HFF-Myc (cell line): ENCODE results near the gene C19orf81.

ENCODE experiments used
- DNase-seq: peaks from one replicate; pipeline ENCODE4 v3.0.0-alpha.2; 2011; ENCODE audit warnings: low read depth; ENCODE audit errors: extremely low read depth
- H3K4me3 ChIP-seq: replicated peaks from 2 replicates; pipeline ENCODE4 v1.5.1; 2011; ENCODE audit warnings: low read depth, mild to moderate bottlenecking, control low read depth, low read length
- TF ChIP-seq, protein P1 (sequence below): IDR thresholded peaks from 2 replicates; pipeline ENCODE4 v1.5.1; 2012; ENCODE audit warnings: mild to moderate bottlenecking, low read depth, low read length, control low read depth; ENCODE audit errors: missing control alignments

Gene C19orf81

GRCh38 chr19:50644315-50644915, 4.8 kb upstream of the C19orf81 start:
- DNase-seq, result no peak
- no peak overlapping the region for H3K4me3 ChIP-seq
- TF ChIP-seq, protein P1, sequence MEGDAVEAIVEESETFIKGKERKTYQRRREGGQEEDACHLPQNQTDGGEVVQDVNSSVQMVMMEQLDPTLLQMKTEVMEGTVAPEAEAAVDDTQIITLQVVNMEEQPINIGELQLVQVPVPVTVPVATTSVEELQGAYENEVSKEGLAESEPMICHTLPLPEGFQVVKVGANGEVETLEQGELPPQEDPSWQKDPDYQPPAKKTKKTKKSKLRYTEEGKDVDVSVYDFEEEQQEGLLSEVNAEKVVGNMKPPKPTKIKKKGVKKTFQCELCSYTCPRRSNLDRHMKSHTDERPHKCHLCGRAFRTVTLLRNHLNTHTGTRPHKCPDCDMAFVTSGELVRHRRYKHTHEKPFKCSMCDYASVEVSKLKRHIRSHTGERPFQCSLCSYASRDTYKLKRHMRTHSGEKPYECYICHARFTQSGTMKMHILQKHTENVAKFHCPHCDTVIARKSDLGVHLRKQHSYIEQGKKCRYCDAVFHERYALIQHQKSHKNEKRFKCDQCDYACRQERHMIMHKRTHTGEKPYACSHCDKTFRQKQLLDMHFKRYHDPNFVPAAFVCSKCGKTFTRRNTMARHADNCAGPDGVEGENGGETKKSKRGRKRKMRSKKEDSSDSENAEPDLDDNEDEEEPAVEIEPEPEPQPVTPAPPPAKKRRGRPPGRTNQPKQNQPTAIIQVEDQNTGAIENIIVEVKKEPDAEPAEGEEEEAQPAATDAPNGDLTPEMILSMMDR, result no peak

DNA sequence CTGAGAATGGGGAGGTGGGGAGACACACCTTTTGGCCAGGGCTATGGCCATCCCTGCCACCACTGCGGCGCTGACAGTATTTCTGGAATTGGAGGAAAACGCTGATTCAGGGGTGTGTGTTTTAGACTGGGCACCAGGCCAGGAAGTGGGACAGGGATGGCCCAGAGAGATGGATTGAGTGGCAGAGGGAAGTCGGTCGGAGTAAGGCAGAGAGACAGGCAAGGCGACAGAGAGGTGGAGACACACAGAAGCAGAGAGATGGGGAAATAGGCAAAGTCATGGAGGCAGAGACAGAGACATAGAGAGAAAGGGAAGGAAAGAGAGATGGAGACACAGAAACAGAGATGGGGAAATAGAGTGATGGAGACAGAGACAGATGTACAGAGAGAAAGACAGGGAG, 4.1 kb upstream of the C19orf81 start:
- DNase-seq, result no peak
- H3K4me3 ChIP-seq, result no peak overlapping the region
- TF ChIP-seq, protein P1, result no peak

DNA sequence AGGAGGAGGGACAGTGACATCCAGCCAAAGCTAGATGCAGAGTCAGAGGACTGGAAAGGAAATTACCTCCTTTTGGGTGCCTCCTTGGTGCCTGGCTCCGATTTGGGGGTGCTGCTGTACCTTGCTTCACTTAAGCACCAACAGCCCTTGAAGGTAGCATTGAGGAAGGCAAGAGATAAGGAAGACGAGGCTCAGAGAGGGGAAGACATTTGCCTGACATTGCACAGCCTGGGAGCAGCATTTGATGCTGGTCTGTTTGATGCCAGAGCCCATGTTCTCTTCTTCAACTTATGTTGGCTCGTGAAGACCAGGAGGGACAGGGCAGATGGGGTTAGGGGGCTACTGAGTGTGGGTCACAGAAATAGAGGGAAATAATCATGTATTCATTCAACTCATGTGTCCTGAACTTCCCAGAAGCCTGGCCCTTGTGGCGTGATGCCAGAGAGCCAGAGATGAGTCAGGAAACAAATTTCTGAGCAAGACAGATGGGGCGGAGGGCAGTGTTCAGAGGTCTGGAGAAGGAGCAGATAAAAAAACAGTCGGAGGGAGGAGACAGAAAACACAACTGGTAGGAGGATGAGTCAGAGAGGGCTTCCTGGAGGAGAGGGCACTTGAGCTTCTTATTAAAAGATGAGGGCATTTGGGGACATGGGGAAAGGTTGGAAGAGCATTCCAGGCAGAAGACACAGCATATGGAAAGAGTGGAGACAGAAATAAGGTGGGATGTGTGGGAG, 3.0 kb upstream of the C19orf81 start:
- H3K4me3 ChIP-seq, result no peak overlapping the region
- TF ChIP-seq, protein P1, result no peak
- DNase-seq, result peak; percentile 52

GRCh38 chr19:50647879-50648615, 1.2 kb upstream of the C19orf81 start:
- no peak for DNase-seq
- TF ChIP-seq, protein P1, result no peak
- H3K4me3 ChIP-seq, result no peak overlapping the region

GRCh38 chr19:50648659-50649058, 586 bp upstream of the C19orf81 start:
- TF ChIP-seq, protein P1, result no peak
- DNase-seq, result no peak
- no peak overlapping the region for H3K4me3 ChIP-seq

GRCh38 chr19:50651174-50651573, 1.9 kb downstream of the C19orf81 start:
- H3K4me3 ChIP-seq, result no peak overlapping the region
- TF ChIP-seq, protein P1, result no peak
- DNase-seq, result no peak
